Astrocyte (in vitro differentiated cells and primary cell): ENCODE data around the gene C1orf174. TPM values are rescaled to one million over a fixed set of nuclear protein-coding genes. Genes with fewer than 3 reads are reported as not detected.
A peak's percentile ranks its signal among the peaks of the same experiment; 100 is the strongest.

Experiments used
- DNase-seq: peaks from one replicate; pipeline ENCODE4 v3.0.0-alpha.2; 2010; ENCODE audit warnings: low read depth
- FAIRE-seq: peaks from 2 replicates; lab custom pipeline; 2011; peaks lifted over from hg19 to GRCh38; lab: Jason Lieb, UNC
- H2AFZ ChIP-seq: 2 replicates; pipeline ENCODE4 v1.6.0; 2012; ENCODE audit warnings: low read depth, low read length, inconsistent platforms
- H3K27ac ChIP-seq: 2 replicates; pipeline ENCODE4 v1.5.1; 2011; ENCODE audit warnings: low read depth, low read length, inconsistent platforms
- H3K27me3 ChIP-seq: 2 replicates; pipeline ENCODE4 v1.6.0; 2011; ENCODE audit warnings: low read length, inconsistent platforms; ENCODE audit not compliant: insufficient read depth
- H3K36me3 ChIP-seq: 2 replicates; pipeline ENCODE4 v1.5.1; 2011; ENCODE audit warnings: low read length, inconsistent platforms; ENCODE audit not compliant: insufficient read depth
- H3K4me1 ChIP-seq: 2 replicates; pipeline ENCODE4 v1.5.1; 2011; ENCODE audit warnings: low read length, inconsistent platforms; ENCODE audit not compliant: insufficient read depth
- H3K4me2 ChIP-seq: 2 replicates; pipeline ENCODE4 v1.6.0; 2012; ENCODE audit warnings: low read length, inconsistent platforms
- H3K4me3 ChIP-seq: 2 replicates; pipeline ENCODE4 v1.5.1; 2011; ENCODE audit warnings: low read depth, mild to moderate bottlenecking, low read length, inconsistent platforms; ENCODE audit not compliant: insufficient read depth
- H3K79me2 ChIP-seq: 2 replicates; pipeline ENCODE4 v1.6.0; 2012; ENCODE audit warnings: mild to moderate bottlenecking, low read length, inconsistent platforms; ENCODE audit not compliant: insufficient read depth
- H3K9ac ChIP-seq: 2 replicates; pipeline ENCODE4 v1.6.0; 2012; ENCODE audit warnings: mild to moderate bottlenecking, low read length, inconsistent platforms
- H3K9me3 ChIP-seq: 2 replicates; pipeline ENCODE4 v1.5.1; 2012; ENCODE audit warnings: low read depth, mild to moderate bottlenecking, low read length, inconsistent platforms; ENCODE audit not compliant: insufficient read depth
- H4K20me1 ChIP-seq: 2 replicates; pipeline ENCODE4 v1.6.0; 2012; ENCODE audit warnings: low read length, inconsistent platforms; ENCODE audit not compliant: insufficient read depth
- H3K27ac Mint-ChIP-seq: one replicate; pipeline ENCODE4 v1.8.0; 2021; ENCODE audit warnings: mild to moderate bottlenecking, mixed read lengths; ENCODE audit not compliant: unreplicated experiment
- H3K27me3 Mint-ChIP-seq: one replicate; pipeline ENCODE4 v1.8.0; 2021; ENCODE audit warnings: low read depth, mixed read lengths; ENCODE audit not compliant: unreplicated experiment
- H3K36me3 Mint-ChIP-seq: one replicate; pipeline ENCODE4 v1.8.0; 2021; ENCODE audit warnings: low read depth, mixed read lengths; ENCODE audit not compliant: unreplicated experiment
- H3K4me1 Mint-ChIP-seq: one replicate; pipeline ENCODE4 v1.8.0; 2021; ENCODE audit warnings: low read depth, mixed read lengths; ENCODE audit not compliant: unreplicated experiment
- H3K4me3 Mint-ChIP-seq: one replicate; pipeline ENCODE4 v1.8.0; 2021; ENCODE audit warnings: mild to moderate bottlenecking, moderate library complexity, mixed read lengths; ENCODE audit not compliant: unreplicated experiment
- H3K9me3 Mint-ChIP-seq: one replicate; pipeline ENCODE4 v1.8.0; 2021; ENCODE audit warnings: mild to moderate bottlenecking, mixed read lengths; ENCODE audit not compliant: unreplicated experiment
- EZH2 ChIP-seq: IDR thresholded peaks from 2 replicates; pipeline ENCODE4 v1.6.1; 2012; ENCODE audit warnings: mild to moderate bottlenecking, low read length, inconsistent platforms; ENCODE audit not compliant: insufficient read depth
- total RNA-seq: library from RNA; stranded (reverse); gene quantifications from 2 replicates; pipeline ENCODE4 v1.2.1, GENCODE V29; 2021
- TF ChIP-seq, protein P1 (sequence below): IDR thresholded peaks from 2 replicates; pipeline ENCODE4 v1.5.1; 2011; ENCODE audit warnings: low read depth, mild to moderate bottlenecking, inconsistent platforms, low read length, moderate library complexity; ENCODE audit not compliant: insufficient read depth

The C1orf174 gene
- total RNA-seq, 1 donor from 2014 or later: 26.1 TPM

GRCh38 chr1:3904006-3904842, 4.2 kb upstream of the C1orf174 start:
- Histone ChIP-seq H2AFZ (no peak overlapping the region), H3K79me2 (peaks cover 10% of the 10 kb centered on the region), H3K4me1 (peaks cover 2% of the 10 kb centered on the region), H3K9me3 (no peaks in the 10 kb centered on the region), H3K27me3 (no peaks in the 10 kb centered on the region), H3K9ac (no peak overlapping the region), H3K4me3 (no peak overlapping the region), H4K20me1 (peaks cover 3% of the 10 kb centered on the region), H3K4me2 (no peak overlapping the region), H3K36me3 (no peaks in the 10 kb centered on the region), H3K27ac (no peak overlapping the region)
- peaks cover 13% of the 10 kb centered on the region for H3K27me3 Mint-ChIP-seq
- no peak overlapping the region for H3K27ac Mint-ChIP-seq
- FAIRE-seq (no peak), DNase-seq (no peak)
- TF ChIP-seq, protein P1, sequence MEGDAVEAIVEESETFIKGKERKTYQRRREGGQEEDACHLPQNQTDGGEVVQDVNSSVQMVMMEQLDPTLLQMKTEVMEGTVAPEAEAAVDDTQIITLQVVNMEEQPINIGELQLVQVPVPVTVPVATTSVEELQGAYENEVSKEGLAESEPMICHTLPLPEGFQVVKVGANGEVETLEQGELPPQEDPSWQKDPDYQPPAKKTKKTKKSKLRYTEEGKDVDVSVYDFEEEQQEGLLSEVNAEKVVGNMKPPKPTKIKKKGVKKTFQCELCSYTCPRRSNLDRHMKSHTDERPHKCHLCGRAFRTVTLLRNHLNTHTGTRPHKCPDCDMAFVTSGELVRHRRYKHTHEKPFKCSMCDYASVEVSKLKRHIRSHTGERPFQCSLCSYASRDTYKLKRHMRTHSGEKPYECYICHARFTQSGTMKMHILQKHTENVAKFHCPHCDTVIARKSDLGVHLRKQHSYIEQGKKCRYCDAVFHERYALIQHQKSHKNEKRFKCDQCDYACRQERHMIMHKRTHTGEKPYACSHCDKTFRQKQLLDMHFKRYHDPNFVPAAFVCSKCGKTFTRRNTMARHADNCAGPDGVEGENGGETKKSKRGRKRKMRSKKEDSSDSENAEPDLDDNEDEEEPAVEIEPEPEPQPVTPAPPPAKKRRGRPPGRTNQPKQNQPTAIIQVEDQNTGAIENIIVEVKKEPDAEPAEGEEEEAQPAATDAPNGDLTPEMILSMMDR: no peak
- no peak for TF ChIP-seq EZH2
- H3K9me3 Mint-ChIP-seq: no peaks in the 10 kb centered on the region
- H3K4me1 Mint-ChIP-seq: peaks cover 6% of the 10 kb centered on the region
- peaks cover 6% of the 10 kb centered on the region for H3K36me3 Mint-ChIP-seq
- no peak overlapping the region for H3K4me3 Mint-ChIP-seq

DNA sequence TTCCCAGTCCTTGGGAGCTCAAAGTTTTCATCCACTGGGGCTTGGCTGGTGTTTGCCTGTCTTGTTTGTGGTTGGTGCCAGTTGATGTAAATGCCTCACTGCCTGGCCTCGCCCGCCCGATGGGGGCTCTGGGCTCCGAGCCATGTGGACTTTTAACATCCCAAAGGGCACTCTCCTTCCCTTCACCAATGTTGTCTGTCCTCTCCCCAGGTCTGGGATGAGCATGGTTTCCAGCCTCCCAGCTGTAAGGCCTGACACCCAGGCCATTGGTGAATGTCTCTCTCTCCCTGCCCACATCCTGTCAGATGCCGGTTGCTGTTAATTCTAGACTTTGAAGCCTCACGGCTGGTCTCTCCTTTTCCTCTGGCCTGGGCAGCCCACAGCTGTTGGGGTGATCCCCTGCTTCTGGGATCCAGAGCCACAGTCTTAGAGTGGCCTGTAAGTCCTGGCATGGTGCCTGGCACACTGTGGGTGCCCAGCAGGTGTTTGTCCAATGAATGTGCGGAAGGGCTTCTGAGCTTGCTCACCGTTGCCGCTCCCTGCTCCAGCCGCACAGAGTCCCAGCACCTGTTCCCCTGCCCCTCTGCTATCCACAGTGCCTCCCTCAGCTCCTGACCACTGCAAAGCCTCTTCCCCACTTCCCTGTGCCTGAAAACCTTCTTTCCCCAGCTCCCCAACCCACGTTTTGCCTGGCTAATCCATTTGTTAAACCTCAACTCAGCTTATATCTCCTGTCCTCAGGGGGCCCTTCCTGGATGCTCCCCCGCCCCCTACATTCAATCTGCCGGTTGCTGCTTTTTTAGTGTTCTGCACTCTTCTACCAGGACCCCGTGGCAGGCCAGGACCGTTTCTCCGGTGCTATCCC, 3.3 kb upstream of the C1orf174 start:
- H3K27ac ChIP-seq: no peak overlapping the region
- H2AFZ ChIP-seq: no peak overlapping the region
- no peak overlapping the region for H3K4me3 ChIP-seq
- no peaks in the 10 kb centered on the region for H3K9me3 ChIP-seq
- DNase-seq (no peak), FAIRE-seq (no peak)
- Mint-ChIP-seq H3K9me3 (peaks cover 2% of the 10 kb centered on the region), H3K27ac (no peak overlapping the region), H3K4me3 (peak overlapping the region; percentile 57), H3K4me1 (peaks cover 9% of the 10 kb centered on the region), H3K27me3 (peaks cover 11% of the 10 kb centered on the region), H3K36me3 (peaks cover 6% of the 10 kb centered on the region)
- H3K36me3 ChIP-seq: no peaks in the 10 kb centered on the region
- H3K4me2 ChIP-seq: no peak overlapping the region
- peaks cover 5% of the 10 kb centered on the region for H3K4me1 ChIP-seq
- no peak overlapping the region for H3K9ac ChIP-seq
- H3K79me2 ChIP-seq: peaks cover 19% of the 10 kb centered on the region
- TF ChIP-seq, protein P1: no peak
- no peak for TF ChIP-seq EZH2
- H4K20me1 ChIP-seq: peaks cover 5% of the 10 kb centered on the region
- no peaks in the 10 kb centered on the region for H3K27me3 ChIP-seq
